ENCODE results near the gene HASPIN.
A peak's percentile ranks its signal among the peaks of the same experiment; 100 is the strongest.
"Not testable (repeated sequence)": the region's sequence is repeated elsewhere in the genome, so short reads cannot be mapped to it uniquely, and the experiment has no call there.

The HASPIN gene

DNA sequence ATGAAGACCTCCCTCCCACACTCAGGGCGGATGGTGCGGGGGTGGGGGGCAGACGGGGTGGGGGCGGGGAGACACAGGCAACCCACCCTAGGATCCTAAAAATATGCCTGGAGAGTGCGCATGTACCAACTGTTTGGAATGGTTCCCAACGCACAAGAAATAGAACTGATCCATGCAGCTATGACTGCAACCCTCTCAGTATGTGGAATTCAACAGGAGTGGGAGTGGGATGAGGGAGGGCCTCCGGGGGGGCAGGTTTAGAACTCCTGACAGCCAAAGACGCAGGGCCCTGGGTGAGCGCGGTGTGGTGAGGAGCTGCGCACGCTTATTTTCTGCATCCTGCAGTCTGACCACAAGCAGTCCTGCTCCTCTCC is 26.6 kb upstream of the HASPIN start:
- no peak for DNase-seq

DNA sequence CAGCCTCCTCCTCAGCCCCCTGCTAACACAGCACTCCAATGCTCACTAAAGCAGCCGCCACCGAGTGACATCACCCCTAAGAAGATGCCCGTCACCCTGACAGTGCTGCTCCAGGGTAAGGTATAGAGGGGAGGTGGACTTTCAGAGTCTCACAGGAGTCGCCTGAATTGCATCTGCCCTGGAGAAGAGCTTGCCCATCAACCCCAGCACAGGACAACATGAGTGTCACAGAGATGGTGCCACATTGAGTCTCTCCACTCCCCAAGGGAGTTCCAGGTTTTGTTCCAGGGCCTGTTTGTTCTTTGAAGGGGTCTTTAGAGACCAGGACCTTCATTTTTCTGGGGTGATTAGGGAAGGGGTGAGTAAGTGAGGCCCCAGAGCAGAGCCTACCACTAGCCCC is 25.6 kb upstream of the HASPIN start:
- DNase-seq = no peak

DNA sequence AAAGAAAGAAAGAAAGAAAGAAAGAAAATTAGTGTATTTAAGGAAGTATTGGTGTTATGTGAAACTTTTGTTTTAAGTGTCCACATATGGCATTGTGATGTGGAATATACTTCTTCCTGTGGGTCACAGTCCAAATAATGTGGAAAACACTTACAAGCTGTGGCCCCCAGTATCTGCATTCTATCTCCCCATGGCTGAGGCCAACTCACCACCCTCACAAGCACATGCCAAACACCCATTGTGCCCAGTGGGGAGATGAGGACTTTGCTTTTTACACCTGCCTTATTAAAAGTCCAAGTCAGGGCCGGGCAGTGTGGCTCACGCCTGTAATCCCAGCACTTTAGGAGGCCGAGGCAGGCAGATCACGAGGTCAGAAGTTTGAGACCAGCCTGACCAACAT is 23.8 kb upstream of the HASPIN start:
- no peak for DNase-seq

GRCh38 chr17:3702041-3702539 is 21.6 kb upstream of the HASPIN start:
- not testable (repeated sequence) for DNase-seq

GRCh38 chr17:3704931-3705717 is 18.6 kb upstream of the HASPIN start:
- DNase-seq = no peak

- DNase-seq = not testable (repeated sequence)
Measured at GRCh38 chr17:3705718-3705984, 18.1 kb upstream of the HASPIN start.

- no peak for DNase-seq
Measured at GRCh38 chr17:3708366-3708765, 15.3 kb upstream of the HASPIN start.

- DNase-seq = peak; percentile 51
Measured at GRCh38 chr17:3710951-3711383, 12.7 kb upstream of the HASPIN start.

DNA sequence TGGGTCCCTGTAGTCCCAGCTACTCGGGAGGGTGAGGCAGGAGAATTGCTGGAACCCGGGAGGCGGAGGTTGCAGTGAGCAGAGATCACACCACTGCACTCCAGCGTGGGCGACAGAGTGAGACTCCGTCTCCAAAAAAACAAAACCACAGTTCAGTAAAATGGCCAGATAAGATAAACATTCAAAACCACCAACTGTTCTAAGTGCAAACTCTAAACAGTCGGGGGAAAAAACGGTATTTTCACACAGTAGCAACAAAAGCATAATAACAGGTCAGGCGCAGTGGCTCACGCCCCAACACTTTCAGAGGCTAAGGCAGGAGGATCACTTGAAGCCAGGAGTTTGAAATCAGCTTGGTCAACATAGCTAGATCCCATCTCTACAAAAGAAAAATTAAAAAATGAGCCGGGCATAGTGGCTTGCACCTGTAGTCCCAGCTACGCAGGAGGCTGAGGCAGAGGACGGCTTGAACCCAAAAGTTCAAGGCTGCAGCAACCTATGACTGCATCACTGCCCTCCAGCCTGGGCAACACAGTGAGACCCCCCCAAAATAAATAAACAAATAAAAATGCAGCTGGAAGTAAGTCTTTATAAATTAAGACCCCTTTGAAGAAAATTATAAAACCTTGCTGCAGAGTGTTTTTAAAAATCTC is 10.8 kb upstream of the HASPIN start:
- no peak for DNase-seq

DNA sequence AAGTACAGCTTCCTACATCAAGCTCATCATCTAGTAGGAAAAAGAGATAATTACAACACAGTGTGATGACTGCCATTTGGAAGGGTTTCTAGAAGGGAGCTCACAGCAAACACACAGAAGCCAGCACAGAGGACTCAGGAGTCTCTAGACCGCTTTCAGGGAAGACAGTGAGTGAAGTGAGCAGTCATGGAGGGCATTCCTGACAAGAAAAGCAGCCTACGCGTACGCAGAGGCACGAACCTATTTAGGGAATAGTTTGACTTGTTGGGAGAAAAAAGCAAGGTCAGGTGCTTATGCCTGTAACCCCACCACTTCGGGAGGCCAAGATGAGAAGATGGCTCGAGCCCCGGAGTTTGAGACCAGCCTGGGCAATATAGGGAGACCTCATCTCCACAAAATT is 8.4 kb upstream of the HASPIN start:
- no peak for DNase-seq

GRCh38 chr17:3718201-3718600 is 5.5 kb upstream of the HASPIN start:
- no peak for DNase-seq

DNA sequence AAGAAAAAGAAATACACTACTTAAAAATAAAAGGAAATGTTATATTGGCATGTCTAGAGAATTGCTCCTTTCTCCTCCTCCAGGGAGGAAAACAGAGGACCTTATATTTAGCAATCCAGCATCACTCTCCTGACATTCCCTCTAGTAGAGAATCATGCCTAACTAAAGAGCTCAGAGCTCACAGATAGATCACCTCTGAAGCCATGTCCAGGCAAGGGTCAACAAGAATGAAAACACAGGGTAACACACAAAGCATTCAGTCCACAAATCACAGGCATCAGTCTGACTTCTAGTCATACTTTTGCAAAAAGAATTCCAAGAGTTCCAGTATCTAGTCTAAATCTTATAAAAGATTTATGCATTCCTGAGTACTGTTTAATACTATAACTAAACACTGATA is 4.4 kb upstream of the HASPIN start:
- no peak for DNase-seq

- no peak for DNase-seq
Measured at GRCh38 chr17:3722716-3723115, 987 bp upstream of the HASPIN start.

- DNase-seq = no peak
Measured at GRCh38 chr17:3723188-3723555, 531 bp upstream of the HASPIN start.

DNA sequence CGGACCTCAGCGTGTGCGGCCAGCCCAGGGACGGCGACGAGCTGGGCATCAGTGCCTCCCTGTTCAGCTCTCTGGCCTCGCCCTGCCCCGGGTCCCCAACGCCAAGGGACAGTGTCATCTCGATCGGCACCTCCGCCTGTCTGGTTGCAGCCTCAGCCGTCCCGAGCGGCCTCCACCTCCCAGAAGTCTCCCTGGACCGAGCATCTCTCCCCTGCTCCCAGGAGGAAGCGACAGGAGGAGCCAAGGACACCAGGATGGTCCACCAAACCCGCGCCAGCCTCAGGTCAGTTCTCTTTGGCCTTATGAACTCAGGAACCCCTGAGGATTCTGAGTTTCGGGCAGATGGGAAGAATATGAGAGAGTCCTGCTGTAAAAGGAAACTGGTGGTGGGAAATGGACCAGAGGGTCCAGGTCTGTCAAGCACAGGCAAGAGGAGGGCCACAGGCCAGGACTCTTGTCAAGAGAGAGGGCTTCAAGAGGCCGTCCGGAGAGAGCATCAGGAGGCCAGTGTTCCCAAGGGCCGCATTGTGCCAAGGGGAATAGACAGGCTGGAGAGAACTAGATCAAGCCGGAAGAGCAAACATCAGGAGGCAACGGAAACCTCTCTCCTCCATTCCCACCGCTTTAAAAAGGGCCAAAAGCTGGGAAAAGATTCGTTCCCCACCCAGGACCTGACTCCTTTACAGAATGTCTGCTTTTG is 825 bp downstream of the HASPIN start:
- no peak for DNase-seq

DNA sequence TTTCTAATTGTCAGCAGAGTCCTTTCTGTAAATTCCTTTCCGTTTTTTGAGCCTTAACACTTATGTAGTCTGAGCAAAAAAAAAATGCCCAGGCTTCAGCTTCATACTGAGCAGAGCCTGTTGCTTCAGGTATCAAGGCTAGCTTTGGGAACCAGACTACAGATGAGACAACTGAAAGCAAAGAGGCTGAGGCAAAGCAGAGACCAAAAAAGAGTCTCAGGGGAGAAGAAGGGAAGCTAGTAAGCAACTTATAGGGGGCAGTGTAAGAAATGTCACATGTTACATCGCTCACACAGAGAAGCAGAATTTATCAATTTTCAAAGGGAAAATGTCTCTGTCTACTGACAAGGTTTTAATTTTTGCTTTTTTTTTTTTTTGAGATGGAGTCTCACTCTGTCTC is 3.3 kb downstream of the HASPIN start:
- DNase-seq = no peak

GRCh38 chr17:3728099-3728498 is 4.4 kb downstream of the HASPIN start:
- not testable (repeated sequence) for DNase-seq

DNA sequence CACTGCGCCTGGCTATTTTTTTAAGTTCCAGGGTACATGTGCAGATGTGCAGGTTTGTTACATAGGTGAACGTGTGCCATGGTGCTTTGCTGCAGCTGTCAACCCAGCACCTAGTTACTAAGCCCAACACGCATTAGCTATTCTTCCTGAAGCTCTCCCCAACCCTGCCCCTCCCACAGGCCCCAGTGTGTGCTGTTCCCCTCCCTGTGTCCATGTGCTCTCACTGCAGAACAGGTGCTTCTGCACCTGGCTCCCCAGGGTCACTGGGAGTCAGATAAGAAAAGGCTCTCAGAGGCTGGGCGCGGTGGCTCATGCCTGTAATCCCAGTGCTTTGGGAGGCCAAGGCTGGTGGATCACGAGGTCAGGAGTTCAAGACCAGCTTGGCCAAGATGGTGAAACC is 6.2 kb downstream of the HASPIN start:
- no peak for DNase-seq

DNA sequence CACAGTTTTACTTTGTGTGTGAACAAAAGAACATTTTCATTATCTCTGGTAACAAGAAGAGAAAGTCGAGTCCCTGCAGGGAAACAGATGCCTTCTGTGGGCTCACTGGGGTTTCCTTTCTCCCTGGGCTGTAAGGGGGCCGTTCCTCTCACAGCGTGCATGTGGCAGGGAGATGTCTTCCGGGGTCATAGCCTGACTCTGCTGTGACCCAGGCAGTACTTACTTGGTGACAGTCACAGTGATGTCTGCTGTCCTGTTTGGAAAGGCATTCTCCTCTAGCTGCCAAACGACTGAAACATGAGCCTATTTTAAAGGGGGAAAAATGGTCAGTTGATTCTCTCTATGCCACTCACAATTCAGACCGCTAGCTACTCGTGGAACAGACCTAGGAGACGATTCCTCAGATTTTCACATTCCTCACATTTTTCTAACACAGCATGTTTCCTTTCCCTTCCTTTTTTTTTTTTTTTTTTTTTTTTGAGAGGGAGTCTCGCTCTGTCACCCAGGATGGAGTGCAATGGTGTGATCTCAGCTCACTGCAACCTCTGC is 7.3 kb downstream of the HASPIN start:
- no peak for DNase-seq

DNA sequence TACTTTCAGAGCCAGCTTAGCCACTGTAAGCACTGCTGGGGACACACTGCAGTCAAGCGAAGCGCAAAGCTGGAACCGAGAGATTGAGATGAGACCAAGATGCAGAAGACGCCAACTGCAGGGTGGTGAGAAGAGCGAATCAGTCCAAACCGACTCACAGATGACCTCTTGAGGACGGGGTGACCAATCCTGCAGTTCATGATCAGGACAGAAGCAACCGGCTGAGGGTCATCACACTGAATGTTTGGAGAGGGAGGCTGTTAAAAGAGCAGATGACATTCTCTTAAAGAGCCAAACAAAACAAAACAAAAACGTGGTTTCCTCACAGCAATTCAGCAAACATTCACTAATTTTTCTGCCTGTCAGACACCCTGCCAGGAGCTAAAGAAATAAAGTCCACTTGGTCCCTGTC is 8.5 kb downstream of the HASPIN start:
- no peak for DNase-seq

DNA sequence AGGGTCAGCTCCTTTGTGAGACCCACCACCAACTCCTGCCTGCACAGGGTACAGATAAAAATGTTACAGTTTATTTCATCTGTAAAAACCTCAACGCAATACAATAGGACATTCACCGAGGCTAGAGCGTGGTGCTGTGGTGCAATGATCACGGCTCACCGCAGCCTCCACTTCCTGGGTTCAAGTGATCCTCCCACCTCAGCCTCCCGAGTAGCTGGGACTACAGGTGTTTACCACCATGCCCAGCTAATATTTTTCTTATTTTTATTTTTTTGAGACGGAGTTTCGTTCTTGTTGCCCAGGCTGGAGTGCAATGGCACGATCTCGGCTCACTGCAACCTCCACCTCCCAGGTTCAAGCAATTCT is 11.2 kb downstream of the HASPIN start:
- not testable (repeated sequence) for DNase-seq

- no peak for DNase-seq
Measured at GRCh38 chr17:3735515-3735914, 11.8 kb downstream of the HASPIN start.

DNA sequence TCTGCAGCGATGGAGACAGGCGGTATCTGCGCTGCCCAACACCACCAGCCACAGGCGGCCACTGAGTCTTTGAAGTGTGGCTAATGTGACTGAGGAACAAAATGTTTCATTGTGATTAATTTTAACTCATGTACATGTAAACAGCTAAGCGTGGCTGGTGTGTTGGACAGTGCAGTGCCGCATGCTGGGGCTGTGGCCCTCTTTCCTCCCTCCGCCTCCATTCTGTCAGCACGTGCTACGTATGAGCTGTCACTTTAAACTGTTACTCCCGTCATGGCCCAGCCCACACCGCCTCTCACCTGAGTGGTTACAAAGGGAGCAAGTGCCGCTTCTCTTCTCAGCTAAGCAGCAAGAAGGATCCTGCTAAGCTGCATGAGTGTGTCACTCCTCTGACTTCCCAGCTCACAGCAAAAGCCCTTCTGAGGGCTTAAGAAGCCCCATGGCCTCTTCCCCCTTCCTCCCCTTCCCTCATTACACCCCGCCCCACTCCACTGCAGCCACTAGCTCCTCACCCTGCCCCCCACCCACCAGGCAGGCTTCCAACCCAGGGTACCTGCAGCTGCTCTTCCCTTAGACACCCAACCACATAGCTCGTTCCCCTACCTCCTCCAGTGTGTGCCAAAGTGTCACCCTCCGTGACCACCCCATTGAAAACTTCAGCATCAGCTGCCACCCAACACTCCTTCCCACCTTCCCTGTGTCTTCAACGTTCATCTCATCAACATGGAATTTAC is 15.0 kb downstream of the HASPIN start:
- DNase-seq = peak; percentile 82
